ENCODE data around the gene CYP4A22.

GRCh38 chr1:47196622-47197021, 59.4 kb downstream of the CYP4A22 start:
- TF ChIP-seq CTCF (IDR thresholded peaks at IDR 0.05) (no peak), POLR2A (IDR thresholded peaks at IDR 0.05) (no peak), POLR2AphosphoS5 (IDR thresholded peaks at IDR 0.05) (no peak)

All from gastroesophageal sphincter (tissue), 3 donors.